SU-DHL-6 (cell line): ENCODE measurements around the gene FOXD2.

Experiments
- H2AFZ ChIP-seq: fragments of 200-600 bp; sonication (generic); 2 replicates; pipeline ENCODE4 v1.6.1; 2014; ENCODE audit warnings: low read depth, mild to moderate bottlenecking, moderate library complexity, mixed read lengths, antibody characterized with exemption, low read length; ENCODE audit not compliant: severe bottlenecking
- H3F3A ChIP-seq: fragments of 200-600 bp; shearing (Covaris generic); 2 replicates; pipeline ENCODE4 v1.6.0; 2016; ENCODE audit warnings: antibody characterized with exemption, mild to moderate bottlenecking; ENCODE audit not compliant: insufficient read depth
- H3K27ac ChIP-seq: fragments of 200-600 bp; sonication (generic); 2 replicates; pipeline ENCODE4 v1.5.1; 2016; ENCODE audit warnings: low read depth, mild to moderate bottlenecking, low read length, moderate library complexity, mixed read lengths
- H3K27me3 ChIP-seq: fragments of 200-600 bp; sonication (generic), shearing (Covaris generic); 2 replicates; pipeline ENCODE4 v1.6.0; 2014; ENCODE audit warnings: mild to moderate bottlenecking, low read length
- H3K36me3 ChIP-seq: fragments of 200-600 bp; sonication (generic); 2 replicates; pipeline ENCODE4 v1.6.1; 2014; ENCODE audit warnings: mild to moderate bottlenecking, low read length, mixed read lengths
- H3K4me2 ChIP-seq: fragments of 300-600, 200-600 bp; shearing (Covaris generic), sonication (generic); 2 replicates; pipeline ENCODE4 v1.6.0; 2014; ENCODE audit warnings: low read length, low read depth, mild to moderate bottlenecking; ENCODE audit not compliant: poor library complexity, severe bottlenecking
- H3K4me3 ChIP-seq: fragments of 200-600 bp; sonication (generic); 2 replicates; pipeline ENCODE4 v1.5.1; 2014; ENCODE audit warnings: antibody characterized with exemption, low read length, mild to moderate bottlenecking, mixed read lengths; ENCODE audit not compliant: insufficient read depth, poor library complexity, severe bottlenecking
- H3K79me2 ChIP-seq: fragments of 200-600 bp; sonication (generic); 2 replicates; pipeline ENCODE4 v1.6.1; 2014; ENCODE audit warnings: mild to moderate bottlenecking, low read length, moderate library complexity; ENCODE audit not compliant: insufficient read depth
- H3K9ac ChIP-seq: fragments of 200-600 bp; sonication (generic); 2 replicates; pipeline ENCODE4 v1.7.0; 2014; ENCODE audit warnings: mild to moderate bottlenecking, low read length
- H3K9me2 ChIP-seq: fragments of 200-600 bp; sonication (generic); replicated peaks from 2 replicates; pipeline ENCODE4 v1.6.1; 2014; ENCODE audit warnings: low read length; ENCODE audit not compliant: insufficient read depth
- H3K9me3 ChIP-seq: fragments of 200-600 bp; sonication (generic); 2 replicates; pipeline ENCODE4 v1.6.1; 2014; ENCODE audit warnings: low read length, mixed read lengths; ENCODE audit not compliant: insufficient read depth
- H4K20me1 ChIP-seq: fragments of 200-600 bp; sonication (generic); 2 replicates; pipeline ENCODE4 v1.6.1; 2014; ENCODE audit warnings: low read depth, mild to moderate bottlenecking, antibody characterized with exemption, low read length, moderate library complexity, mixed read lengths
- CTCF ChIP-seq: fragments of 200-600 bp; sonication (generic); IDR thresholded peaks from one replicate; pipeline ENCODE4 v1.5.1; 2017; ENCODE audit warnings: antibody characterized with exemption, mild to moderate bottlenecking, low read length, moderate library complexity; ENCODE audit not compliant: insufficient read depth, poor library complexity, severe bottlenecking
- EZH2phosphoT487 ChIP-seq: fragments of 200-600 bp; sonication (generic), shearing (Covaris generic); conservative IDR thresholded peaks from 2 replicates; pipeline ENCODE4 v1.6.1; 2018; ENCODE audit warnings: mild to moderate bottlenecking, antibody characterized with exemption, low read length, moderate library complexity, mixed read lengths

FOXD2 gene

GRCh38 chr1:47468709-47469389, 31.0 kb downstream of the FOXD2 start:
- Histone ChIP-seq H3F3A (no peaks in the 10 kb centered on the region), H3K27me3 (no peaks in the 10 kb centered on the region), H3K27ac (no peak overlapping the region)

GRCh38 chr1:47469390-47469759, 31.5 kb downstream of the FOXD2 start:
- Histone ChIP-seq H3K27me3 (no peaks in the 10 kb centered on the region), H3K9me2 (no peaks in the 10 kb centered on the region), H3K9me3 (no peaks in the 10 kb centered on the region), H3K79me2 (no peaks in the 10 kb centered on the region), H3K9ac (no peak overlapping the region), H3K27ac (no peak overlapping the region), H3K4me2 (no peak overlapping the region), H2AFZ (no peak overlapping the region), H3K36me3 (no peaks in the 10 kb centered on the region), H3F3A (no peaks in the 10 kb centered on the region), H4K20me1 (no peaks in the 10 kb centered on the region), H3K4me3 (no peak overlapping the region)
- TF ChIP-seq CTCF (no peak), EZH2phosphoT487 (no peak)

More at GRCh38 chr1:47468709-47469389, 31.0 kb downstream of the FOXD2 start:
- no peak overlapping the region for H3K4me2 ChIP-seq
- TF ChIP-seq CTCF (no peak), EZH2phosphoT487 (no peak)
- no peaks in the 10 kb centered on the region for H3K9me2 ChIP-seq
- H3K9me3 ChIP-seq: no peaks in the 10 kb centered on the region
- H3K9ac ChIP-seq: no peak overlapping the region
- no peaks in the 10 kb centered on the region for H3K79me2 ChIP-seq
- H3K36me3 ChIP-seq: no peaks in the 10 kb centered on the region
- no peaks in the 10 kb centered on the region for H4K20me1 ChIP-seq
- no peak overlapping the region for H2AFZ ChIP-seq
- no peak overlapping the region for H3K4me3 ChIP-seq

GRCh38 chr1:47469910-47470309, 32.1 kb downstream of the FOXD2 start:
- no peak overlapping the region for H3K4me3 ChIP-seq
- no peaks in the 10 kb centered on the region for H3K27me3 ChIP-seq
- H3F3A ChIP-seq: no peaks in the 10 kb centered on the region
- no peaks in the 10 kb centered on the region for H3K79me2 ChIP-seq
- no peak overlapping the region for H3K9ac ChIP-seq
- no peak for TF ChIP-seq EZH2phosphoT487
- no peak for TF ChIP-seq CTCF
- H3K4me2 ChIP-seq: no peak overlapping the region
- no peaks in the 10 kb centered on the region for H4K20me1 ChIP-seq
- no peaks in the 10 kb centered on the region for H3K36me3 ChIP-seq
- no peaks in the 10 kb centered on the region for H3K9me2 ChIP-seq
- H2AFZ ChIP-seq: no peak overlapping the region
- no peak overlapping the region for H3K27ac ChIP-seq
- H3K9me3 ChIP-seq: no peaks in the 10 kb centered on the region
